ENCODE measurements around the gene SLC25A17. TPM values are rescaled to one million over a fixed set of nuclear protein-coding genes. Genes with fewer than 3 reads are reported as not detected.
A peak's percentile ranks its signal among the peaks of the same experiment; 100 is the strongest.
"Not testable (repeated sequence)": the region's sequence is repeated elsewhere in the genome, so short reads cannot be mapped to it uniquely, and the experiment has no call there.

Gene SLC25A17
- total RNA-seq, 1 experiment from 2014 or later, result 37.0 TPM

GRCh38 chr22:40727964-40728615, 91.1 kb downstream of the SLC25A17 start:
- Histone ChIP-seq H3K27ac (peak overlapping the region; percentile 90), H3K27me3 (no peaks in the 10 kb centered on the region), H3K4me1 (peaks cover 32% of the 10 kb centered on the region), H3K9me3 (replicated peaks) (no peaks in the 10 kb centered on the region), H3K36me3 (no peaks in the 10 kb centered on the region), H3K4me3 (peak overlapping the region; percentile 31)
- no peak for DNase-seq

- peak overlapping the region; percentile 90 for H3K27ac ChIP-seq
- peaks cover 24% of the 10 kb centered on the region for H3K4me1 ChIP-seq
- no peaks in the 10 kb centered on the region for H3K9me3 ChIP-seq (replicated peaks)
- no peaks in the 10 kb centered on the region for H3K27me3 ChIP-seq
- no peak for DNase-seq
- H3K36me3 ChIP-seq, result no peaks in the 10 kb centered on the region
- H3K4me3 ChIP-seq, result no peak overlapping the region
These were observed 91.8 kb downstream of the SLC25A17 start for GRCh38 chr22:40727070-40727963.

- Histone ChIP-seq H3K4me1 (peaks cover 25% of the 10 kb centered on the region), H3K27me3 (no peaks in the 10 kb centered on the region), H3K4me3 (no peak overlapping the region), H3K36me3 (no peaks in the 10 kb centered on the region), H3K27ac (no peak overlapping the region), H3K9me3 (replicated peaks) (no peaks in the 10 kb centered on the region)
- DNase-seq, result no peak
These were observed 92.6 kb downstream of the SLC25A17 start for GRCh38 chr22:40726514-40726913.

- H3K36me3 ChIP-seq, result no peaks in the 10 kb centered on the region
- H3K27ac ChIP-seq, result no peak overlapping the region
- H3K27me3 ChIP-seq, result no peaks in the 10 kb centered on the region
- no peaks in the 10 kb centered on the region for H3K9me3 ChIP-seq (replicated peaks)
- DNase-seq, result no peak
- peaks cover 24% of the 10 kb centered on the region for H3K4me1 ChIP-seq
- no peak overlapping the region for H3K4me3 ChIP-seq
These were observed 95.7 kb downstream of the SLC25A17 start for GRCh38 chr22:40723396-40723933.

GRCh38 chr22:40721266-40721665, 97.9 kb downstream of the SLC25A17 start:
- Histone ChIP-seq H3K36me3 (no peaks in the 10 kb centered on the region), H3K4me3 (peak overlapping the region; percentile 2), H3K4me1 (peaks cover 11% of the 10 kb centered on the region), H3K27me3 (no peaks in the 10 kb centered on the region), H3K9me3 (replicated peaks) (no peaks in the 10 kb centered on the region), H3K27ac (peak overlapping the region; percentile 78)
- peak; percentile 83 to 90 for DNase-seq

GRCh38 chr22:40720538-40721256, 98.4 kb downstream of the SLC25A17 start:
- Histone ChIP-seq H3K4me1 (peaks cover 11% of the 10 kb centered on the region), H3K27ac (peak overlapping the region; percentile 78), H3K4me3 (peak overlapping the region; percentile 2), H3K36me3 (no peaks in the 10 kb centered on the region), H3K9me3 (replicated peaks) (no peaks in the 10 kb centered on the region), H3K27me3 (no peaks in the 10 kb centered on the region)
- DNase-seq, result peak in 1 of 2 experiments; percentile 62

- not testable (repeated sequence) for H3K36me3 ChIP-seq; DNase-seq; H3K4me3 ChIP-seq; H3K9me3 ChIP-seq (replicated peaks); H3K27ac ChIP-seq; H3K27me3 ChIP-seq
- H3K4me1 ChIP-seq, result peaks cover 12% of the 10 kb centered on the region
These were observed 99.0 kb downstream of the SLC25A17 start for GRCh38 chr22:40720156-40720537.

Other genes with a start within 250 kb of the SLC25A17 start
- gene MRTFA, start 182.6 kb downstream of the SLC25A17 start, total RNA-seq (2014; rRNA removed; shearing (Covaris generic)), result 12.3 and 16.0 TPM in 2 replicates
- 11.2 and 12.0 TPM in 2 replicates for gene MCHR1, start 139.9 kb downstream of the SLC25A17 start, total RNA-seq (2014; rRNA removed; shearing (Covaris generic))
- 245 and 285 TPM in 2 replicates for gene ST13, start 37.3 kb upstream of the SLC25A17 start, total RNA-seq (2014; rRNA removed; shearing (Covaris generic))
- gene XPNPEP3, start 37.8 kb upstream of the SLC25A17 start, total RNA-seq (2014; rRNA removed; shearing (Covaris generic)), result 17.3 and 18.2 TPM in 2 replicates
- not detected in 2 replicates for gene DNAJB7, start 42.8 kb upstream of the SLC25A17 start, total RNA-seq (2014; rRNA removed; shearing (Covaris generic))
- 76.8 and 83.4 TPM in 2 replicates for gene RBX1, start 132.0 kb upstream of the SLC25A17 start, total RNA-seq (2014; rRNA removed; shearing (Covaris generic))

All from SJCRH30 (cell line).